Activated CD4-positive, CD25-positive, alpha-beta regulatory T cell (primary cell): Measurements from ENCODE around the gene ISL1.

ENCODE experiments used
- DNase-seq, 4 experiments: peaks; one replicate each; lab custom pipeline; 2025; lab: John Stamatoyannopoulos, UW

The ISL1 gene

DNA sequence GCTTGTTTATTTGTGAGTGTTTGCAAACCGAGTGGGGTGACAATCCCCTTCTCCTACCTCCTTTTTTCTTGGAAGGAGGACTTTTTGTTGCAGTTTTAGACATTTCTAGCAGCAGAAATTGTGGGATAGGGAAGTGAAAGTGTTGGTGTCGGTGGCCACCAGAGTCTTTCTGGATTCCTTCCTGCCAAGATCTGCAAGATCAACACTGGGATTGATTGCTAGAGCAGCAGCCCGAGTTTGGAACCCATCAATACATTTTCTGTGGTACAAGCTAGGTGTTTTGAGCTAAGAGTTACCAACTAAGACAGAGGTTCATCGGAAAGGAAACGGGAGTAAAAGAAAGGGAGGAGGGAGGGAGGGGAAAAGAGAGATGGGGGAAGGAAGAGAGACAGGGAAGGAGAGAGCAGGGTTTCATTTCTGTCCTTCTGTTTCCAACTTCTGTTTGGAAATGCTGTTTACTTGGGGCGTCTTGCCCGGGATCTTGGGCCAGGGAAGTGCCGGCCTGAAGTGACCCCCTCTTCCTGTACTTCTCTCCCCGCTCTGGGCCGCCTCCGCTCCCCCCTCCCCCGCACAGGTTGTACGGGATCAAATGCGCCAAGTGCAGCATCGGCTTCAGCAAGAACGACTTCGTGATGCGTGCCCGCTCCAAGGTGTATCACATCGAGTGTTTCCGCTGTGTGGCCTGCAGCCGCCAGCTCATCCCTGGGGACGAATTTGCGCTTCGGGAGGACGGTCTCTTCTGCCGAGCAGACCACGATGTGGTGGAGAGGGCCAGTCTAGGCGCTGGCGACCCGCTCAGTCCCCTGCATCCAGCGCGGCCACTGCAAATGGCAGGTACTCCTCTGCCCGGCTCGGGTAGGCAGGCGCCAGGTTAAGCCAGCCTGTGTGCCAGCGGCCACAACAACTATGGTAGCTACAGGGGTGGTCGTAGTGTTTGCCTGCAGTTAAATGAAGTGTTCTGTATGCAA lies 4.0 kb downstream of the ISL1 start:
- DNase-seq = no peak

DNA sequence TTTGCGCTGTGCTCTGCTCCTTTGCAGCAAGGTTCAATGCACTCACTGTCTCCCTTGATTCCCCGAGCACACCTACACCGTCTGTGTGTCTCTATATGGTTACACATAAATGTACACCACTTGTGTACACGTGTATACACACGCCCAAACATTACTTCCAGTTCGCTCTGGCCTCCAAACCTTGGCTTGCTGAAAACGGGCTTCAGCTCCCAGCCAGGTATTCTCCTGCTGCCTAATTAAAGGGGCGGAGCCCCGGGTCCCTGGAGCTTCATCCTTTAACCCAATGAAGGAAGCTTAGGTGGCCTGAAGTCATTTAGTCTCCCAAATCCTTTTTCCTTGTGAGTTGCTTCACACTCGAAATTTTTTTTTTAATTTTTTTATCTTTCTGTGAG lies 4.6 kb downstream of the ISL1 start:
- no peak for DNase-seq

- no peak for DNase-seq
Measured at GRCh38 chr5:51388488-51389287, 5.4 kb downstream of the ISL1 start.

DNA sequence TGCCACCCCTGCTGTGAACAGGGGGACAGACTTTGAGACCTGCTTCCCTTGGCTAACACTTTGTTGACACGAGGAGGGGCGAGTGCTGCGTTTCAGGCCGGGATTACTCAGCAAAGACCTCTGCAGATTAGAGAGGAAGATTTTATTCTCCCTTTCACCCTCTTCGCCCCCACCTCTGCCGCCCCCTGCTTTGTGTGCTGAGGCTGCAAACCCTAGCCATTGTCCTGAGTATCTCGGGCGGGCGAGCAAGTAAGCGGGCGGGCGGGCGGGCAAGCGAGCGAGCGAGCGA lies 6.0 kb downstream of the ISL1 start:
- no peak for DNase-seq

GRCh38 chr5:51389577-51390463 lies 6.6 kb downstream of the ISL1 start:
- DNase-seq = no peak

DNA sequence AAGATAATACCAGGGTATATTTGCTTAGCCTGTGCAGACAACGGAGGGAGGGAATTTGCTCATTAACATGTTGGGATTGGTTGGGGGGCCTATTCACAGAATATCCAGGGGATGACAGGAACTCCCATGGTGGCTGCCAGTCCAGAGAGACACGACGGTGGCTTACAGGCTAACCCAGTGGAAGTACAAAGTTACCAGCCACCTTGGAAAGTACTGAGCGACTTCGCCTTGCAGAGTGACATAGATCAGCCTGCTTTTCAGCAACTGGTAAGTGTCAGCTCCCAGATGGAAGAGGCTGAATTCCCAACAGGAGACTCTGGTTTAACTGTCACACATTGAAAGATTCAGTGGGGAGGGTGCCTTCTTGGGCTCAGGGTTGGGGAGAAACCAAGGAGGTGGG lies 7.9 kb downstream of the ISL1 start:
- DNase-seq = no peak

- DNase-seq = no peak
Measured at GRCh38 chr5:51392689-51393199, 9.5 kb downstream of the ISL1 start.

DNA sequence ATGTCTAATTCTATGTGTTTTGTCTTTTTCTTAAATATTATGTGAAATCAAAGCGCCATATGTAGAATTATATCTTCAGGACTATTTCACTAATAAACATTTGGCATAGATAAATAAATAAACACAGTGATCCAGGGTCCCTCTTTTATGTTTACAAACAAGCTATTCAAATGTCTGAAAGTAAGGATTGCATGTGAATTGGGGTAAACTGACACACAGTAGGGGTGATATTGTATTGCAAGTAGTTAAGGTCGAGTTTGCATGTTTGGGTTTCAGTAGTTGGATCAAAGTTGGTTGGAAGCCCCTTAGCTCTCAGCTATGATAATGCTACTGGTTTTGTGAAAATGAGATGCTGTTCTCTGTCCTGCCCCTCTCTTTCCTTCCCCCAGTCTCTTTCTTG lies 11.4 kb downstream of the ISL1 start:
- DNase-seq = no peak

- no peak for DNase-seq
Measured at GRCh38 chr5:51395245-51395644, 12.0 kb downstream of the ISL1 start.

GRCh38 chr5:51395666-51396356 lies 12.6 kb downstream of the ISL1 start:
- no peak for DNase-seq

- DNase-seq = no peak
Measured at GRCh38 chr5:51396797-51397196, 13.5 kb downstream of the ISL1 start.

- no peak for DNase-seq
Measured at GRCh38 chr5:51397996-51398395, 14.7 kb downstream of the ISL1 start.

- no peak for DNase-seq
Measured at GRCh38 chr5:51398875-51399642, 15.8 kb downstream of the ISL1 start.

DNA sequence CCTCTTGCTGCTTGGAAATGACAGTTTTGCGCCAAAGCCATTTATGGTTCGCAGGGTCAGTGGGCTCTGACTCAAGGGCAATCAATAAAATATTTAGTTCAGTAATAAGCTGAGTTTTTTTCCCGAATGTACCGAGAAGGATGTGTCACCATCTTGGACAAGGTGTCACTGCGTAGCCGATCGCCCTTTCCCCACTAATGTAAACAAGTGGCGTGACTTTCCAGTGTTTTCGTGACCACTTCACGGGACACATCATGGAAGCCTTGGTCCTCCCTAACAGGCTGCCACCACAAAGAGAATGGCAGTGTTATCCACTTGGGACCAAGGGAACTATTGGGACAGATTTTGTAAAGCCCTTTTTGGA lies 16.4 kb downstream of the ISL1 start:
- DNase-seq = no peak

GRCh38 chr5:51404255-51404654 lies 21.0 kb downstream of the ISL1 start:
- DNase-seq = no peak

GRCh38 chr5:51411921-51412325 lies 28.7 kb downstream of the ISL1 start:
- DNase-seq = no peak

DNA sequence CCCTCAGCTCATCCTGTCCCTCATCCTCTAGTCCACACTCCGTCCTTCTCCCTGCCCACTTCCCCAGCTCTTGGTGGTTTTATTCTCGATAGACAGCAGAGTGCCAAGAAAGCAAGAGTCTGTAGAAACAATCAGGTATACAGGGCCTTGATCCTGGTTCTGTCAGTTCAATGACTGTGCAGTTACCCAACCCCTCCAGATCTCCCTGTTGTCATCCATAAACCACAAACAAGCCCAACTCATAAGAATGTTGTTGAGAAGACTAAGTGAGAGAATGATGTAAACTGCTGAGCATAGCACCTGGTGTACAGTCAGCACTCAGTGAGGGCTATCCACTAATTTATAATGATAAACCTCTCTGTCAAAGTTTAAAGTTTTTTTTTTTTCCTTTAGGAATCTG lies 31.3 kb downstream of the ISL1 start:
- DNase-seq = no peak

DNA sequence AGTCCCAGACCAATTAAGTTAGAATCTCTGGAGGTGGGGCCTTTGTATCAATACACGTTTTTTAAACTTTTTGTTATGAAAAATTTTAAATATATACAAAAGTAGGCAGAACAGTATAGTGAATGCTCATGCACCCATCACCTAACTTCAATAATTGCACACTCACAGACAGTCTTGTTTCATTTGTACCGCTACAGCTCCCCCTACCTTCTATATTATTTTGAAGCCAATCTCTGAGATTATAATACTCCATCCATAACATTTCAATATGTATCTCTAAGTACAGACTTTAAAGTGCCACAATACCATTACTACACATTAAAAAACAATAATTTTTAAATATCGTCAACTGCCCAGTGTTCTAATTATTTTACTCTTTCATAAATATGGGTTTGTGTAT lies 32.9 kb downstream of the ISL1 start:
- no peak for DNase-seq

DNA sequence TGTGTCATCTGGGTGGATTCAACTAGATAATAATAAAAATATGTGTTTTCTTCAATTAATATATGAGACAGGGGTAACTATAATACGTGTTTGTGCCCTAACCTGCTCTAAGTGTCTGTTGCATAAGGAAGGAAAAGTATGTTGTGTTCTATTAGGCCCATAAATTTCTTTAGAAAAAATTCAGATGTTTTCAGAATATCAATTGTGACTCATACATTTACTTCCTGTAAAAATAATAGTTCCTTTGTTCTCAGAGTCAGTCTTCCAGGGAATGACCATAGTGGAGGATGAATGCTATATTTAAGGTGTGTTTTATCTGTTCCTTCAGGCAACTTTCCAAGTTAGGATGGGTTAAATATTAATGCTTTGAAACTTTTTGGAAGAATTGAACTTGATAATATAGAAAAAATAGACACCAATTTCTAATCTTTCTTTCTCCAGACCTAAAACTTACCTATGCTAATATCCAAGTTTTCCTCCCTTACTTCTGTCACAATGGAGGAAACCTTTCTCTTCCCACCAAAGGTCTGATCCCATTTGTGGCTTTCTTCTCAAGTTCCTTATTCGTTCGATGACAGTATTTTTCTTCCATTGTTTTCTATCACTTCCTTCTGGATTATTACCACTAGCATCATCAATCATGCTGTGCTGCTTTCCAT lies 49.9 kb downstream of the ISL1 start:
- no peak for DNase-seq

GRCh38 chr5:51439232-51439631 lies 56.0 kb downstream of the ISL1 start:
- DNase-seq = no peak
